ENCODE measurements around the gene SF3A1.

Gene SF3A1

DNA sequence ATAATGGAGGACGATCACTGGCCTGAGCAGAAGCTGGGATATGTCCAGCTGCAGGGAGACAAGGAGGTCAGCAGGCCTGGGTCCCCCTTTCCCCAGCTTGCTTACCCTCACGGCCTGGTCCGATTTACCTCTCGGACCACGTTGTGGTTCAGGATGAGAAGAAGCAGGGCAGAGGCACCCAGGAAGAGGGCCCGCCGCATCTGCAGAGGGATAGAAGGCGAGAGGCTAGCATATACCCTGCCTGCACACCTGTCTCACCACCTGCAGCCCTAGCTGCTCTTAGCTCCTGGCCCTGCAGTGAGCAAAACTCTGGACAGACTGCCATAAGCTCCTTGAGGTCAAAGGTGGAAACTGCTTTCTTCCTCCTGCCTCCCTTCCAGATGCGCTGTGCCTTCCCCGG is 29.2 kb upstream of the SF3A1 start:
- DNase-seq = no peak

DNA sequence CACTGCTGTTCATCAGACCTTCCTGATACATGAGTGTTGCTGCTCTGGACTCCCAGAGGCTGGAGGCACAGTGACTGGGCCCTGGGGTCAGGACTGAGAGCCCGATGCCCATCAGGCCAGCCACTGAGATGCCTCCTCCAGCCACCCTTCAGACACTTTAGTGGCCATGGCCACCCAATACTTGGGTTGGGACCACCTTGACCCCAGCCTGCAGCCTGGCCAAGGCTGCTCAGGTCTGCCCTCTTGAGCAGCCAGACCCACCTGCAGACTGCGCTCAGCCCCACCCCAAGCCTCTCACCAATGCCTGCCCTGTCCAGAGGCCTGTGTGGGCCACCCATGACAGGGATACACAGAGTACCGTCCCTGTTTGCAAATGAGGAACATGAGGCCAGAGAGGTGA is 26.4 kb upstream of the SF3A1 start:
- no peak for DNase-seq

DNA sequence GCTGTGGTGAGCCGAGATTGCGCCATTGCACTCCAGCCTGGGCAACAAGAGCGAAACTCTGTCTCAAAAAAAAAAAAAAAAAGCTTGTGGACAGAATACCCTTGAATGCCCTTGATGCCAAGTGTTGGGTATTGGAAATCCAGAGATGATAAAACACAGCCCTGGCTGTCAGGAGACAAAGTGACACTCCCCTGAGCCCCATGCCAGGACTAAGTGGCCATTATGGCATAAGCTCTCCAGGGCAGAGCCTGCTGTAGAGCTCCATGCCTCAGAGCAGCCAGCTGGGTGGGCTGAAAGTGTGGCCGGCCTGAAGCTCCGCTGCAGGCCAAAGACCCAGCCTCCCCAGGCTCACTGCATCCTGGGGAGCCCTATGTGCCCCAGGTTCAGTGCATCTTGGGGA is 25.6 kb upstream of the SF3A1 start:
- no peak for DNase-seq

DNA sequence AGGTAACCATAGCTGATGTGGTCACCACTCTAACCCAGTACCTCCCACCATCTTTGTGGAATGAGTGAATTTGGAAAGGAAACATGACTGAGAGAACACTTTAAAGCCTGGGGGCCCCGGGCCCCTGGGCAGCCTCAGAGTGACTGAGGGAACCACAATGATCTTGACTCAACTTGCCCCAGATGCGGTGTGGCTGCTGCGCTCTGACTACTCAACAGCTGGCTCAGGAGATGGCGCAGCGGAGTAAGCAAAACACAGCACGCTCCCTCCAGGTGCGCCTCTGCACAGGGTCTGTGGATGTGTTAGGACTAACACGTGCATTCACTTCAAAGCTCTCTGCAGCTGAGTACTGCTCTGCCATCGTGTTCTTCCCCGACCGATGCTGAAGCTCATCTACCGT is 24.6 kb upstream of the SF3A1 start:
- no peak for DNase-seq

DNA sequence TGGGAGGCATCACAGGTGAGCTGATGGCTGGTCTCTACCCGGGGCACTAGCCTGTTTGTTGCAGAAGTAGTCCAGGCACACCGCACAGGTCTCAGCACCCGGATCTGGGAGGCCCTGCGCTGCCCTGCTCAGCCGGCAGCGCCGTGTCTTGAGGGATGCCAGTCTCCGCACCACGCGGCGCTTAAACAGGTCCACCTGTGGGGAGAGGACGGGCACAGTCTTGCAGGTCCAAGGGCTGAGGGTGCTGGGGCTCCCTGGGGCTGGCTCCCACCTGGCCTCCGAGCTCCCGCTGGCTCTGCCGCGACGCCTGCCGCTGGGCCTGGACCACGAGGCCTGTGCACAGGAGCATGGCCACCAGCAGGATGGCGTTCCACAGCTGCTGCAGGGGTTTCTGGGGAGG is 23.3 kb upstream of the SF3A1 start:
- DNase-seq = no peak

DNA sequence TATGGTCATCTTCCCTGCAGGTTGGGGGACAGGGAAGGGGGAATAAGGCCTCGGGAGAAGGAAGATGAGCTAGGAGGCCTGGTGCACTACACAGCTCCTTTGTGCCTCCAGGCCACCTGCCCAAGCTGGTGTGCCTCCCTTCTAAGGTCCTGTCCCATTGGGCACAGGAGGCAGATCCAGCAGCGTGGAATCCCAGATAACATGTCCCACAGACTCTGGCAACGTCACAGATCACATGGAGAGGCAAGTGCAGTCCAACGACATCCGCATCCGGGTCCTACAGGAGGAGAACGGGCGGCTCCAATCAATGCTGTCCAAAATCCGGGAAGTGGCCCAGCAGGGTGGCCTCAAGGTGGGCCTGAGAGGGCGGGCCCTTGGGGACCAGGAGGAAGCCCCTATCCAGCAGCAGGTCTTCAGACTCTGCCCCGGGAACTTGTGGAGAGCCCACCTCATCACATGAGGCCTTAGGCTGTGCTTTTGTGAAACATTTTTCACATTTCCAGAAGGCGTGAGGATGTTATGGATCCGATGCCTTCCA is 18.7 kb upstream of the SF3A1 start:
- no peak for DNase-seq

DNA sequence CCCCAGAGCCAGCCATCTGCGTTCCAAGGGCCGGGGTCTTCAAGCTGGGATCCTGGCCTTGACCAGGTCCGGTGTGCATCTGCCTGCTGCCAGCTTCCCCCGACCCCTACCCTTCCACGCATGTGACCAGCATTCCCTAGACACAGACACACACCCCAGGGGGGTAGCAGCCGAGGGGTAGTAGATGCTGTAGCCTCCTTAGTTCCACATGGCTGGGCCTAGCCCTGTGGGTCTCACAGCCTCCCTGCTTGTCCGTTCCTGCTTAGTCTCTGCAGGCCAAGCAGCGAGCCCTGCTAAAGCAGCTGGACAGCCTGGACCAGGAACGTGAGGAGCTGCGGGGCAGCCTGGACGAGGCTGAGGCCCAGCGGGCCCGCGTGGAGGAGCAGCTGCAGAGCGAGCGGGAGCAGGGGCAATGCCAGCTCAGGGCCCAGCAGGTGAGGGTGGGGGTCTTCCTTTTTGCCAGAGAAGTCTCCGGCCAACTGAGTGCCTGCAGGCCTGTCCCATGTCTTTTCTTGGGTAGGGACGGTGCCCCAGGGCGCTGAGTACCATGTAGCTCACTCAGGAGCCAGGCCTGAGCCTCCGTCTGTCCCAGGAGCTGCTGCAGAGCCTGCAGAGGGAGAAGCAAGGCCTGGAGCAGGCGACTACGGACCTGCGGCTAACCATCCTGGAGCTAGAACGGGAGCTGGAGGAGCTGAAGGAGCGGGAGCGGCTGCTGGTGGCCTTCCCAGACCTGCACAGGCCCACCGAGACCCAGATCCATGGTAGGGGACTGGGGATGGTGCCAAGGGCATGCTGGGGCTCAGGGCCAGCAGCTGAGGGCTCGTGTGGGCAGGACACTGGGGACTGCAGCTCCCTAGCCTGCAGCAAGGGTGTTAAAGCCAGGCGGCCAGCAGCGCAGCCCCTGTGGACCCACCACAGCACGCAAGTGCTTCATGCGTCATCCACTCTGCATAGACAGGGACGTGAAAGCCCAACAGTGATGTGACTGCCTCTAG is 16.9 kb upstream of the SF3A1 start:
- DNase-seq = no peak

DNA sequence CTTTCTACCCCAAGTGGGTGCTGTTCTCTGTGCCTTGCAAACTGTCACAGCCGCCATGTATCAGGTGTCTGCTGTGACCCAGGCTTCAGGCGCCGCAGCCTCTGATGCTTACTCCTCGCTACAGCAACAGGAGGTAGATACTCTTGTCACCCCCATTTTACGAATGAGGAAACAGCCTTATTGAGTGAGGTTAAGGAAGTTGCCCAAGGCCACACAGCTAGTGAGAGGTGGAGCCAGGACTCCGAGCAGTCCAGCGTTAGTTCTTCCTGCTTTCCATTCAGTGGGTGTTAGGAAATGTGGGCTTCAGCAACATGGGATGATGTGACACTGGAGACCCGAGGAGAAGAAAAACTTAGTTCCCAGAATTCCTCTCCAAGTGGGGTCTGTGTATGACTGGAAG is 16.2 kb upstream of the SF3A1 start:
- no peak for DNase-seq

DNA sequence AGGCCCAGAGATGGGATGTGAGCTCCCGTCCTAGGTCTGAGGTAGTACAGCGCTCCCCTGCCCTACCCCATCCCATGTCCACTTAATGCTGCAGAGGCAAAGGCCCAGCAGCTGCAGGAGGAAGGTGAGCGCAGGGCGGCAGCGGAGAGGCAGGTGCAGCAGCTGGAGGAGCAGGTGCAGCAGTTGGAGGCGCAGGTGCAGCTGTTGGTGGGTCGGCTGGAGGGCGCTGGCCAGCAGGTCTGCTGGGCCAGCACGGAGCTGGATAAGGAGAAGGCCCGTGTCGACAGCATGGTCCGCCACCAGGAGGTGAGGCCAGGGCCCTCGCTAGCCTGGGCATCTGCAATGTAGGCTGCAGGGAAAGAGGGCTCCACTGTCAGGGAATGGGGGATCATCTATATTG is 15.3 kb upstream of the SF3A1 start:
- DNase-seq = no peak

DNA sequence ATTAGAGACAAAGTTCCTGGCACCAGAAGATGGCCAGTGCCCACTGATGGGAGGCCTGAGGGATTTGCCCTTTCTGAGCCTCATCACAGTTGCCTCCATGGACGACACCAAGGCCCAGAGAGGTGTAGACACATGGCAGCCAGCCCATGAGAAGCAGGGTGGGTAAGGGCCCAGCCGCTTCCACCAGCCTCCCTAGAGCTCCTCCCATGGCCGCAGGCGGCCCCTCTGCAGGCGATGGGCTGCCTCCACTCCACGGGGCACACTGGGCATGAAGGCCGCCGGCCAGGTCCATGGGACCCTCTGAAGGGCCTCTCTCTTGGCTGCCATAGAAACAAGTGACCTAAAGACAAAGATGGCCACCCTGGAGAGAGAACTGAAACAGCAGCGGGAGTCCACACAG is 14.6 kb upstream of the SF3A1 start:
- no peak for DNase-seq

DNA sequence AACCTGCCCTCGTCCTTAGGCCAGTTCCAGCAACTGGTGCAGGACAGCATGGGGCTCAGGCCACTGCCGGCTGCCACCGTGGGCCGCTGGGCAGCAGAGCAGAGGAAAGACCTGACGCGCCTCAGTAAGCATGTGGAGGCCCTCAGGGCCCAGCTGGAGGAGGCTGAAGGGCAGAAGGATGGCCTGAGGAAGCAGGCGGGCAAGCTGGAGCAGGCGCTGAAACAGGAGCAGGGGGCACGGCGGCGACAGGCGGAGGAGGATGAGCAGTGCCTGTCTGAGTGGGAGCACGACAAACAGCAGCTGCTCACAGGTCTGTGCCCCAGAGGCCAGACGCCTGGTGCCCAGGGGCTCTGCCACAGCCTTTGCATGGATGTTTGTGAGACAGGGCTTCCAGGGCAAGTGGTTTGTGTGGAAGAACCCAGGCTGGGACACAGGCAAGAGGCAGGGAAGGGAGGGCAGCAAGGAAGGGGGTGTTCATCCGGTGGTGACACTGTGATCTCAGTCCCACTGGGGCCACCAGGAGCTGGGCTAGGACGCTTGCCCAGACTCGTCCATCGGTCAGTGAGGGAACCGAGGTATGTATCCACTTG is 14.0 kb upstream of the SF3A1 start:
- DNase-seq = no peak

DNA sequence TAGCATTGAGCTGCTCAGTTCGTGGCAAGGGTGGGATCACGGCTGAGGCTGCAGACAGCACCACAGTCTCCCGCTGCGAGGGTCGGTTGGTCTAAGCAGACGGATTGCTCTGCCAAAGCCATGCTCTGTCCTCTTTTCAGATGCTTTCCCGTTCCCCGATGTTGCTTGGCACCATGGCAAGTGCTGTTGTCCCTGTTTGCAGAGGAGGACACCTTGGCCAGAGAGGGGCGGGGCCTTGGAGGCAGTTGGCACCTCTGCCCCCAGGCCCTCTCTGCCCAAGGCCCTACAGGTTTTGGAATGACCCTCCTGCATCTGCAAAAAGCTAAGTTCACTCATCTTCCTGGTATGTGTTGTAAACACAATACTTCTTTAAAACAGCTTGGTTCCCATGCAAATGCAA is 11.7 kb upstream of the SF3A1 start:
- DNase-seq = no peak

DNA sequence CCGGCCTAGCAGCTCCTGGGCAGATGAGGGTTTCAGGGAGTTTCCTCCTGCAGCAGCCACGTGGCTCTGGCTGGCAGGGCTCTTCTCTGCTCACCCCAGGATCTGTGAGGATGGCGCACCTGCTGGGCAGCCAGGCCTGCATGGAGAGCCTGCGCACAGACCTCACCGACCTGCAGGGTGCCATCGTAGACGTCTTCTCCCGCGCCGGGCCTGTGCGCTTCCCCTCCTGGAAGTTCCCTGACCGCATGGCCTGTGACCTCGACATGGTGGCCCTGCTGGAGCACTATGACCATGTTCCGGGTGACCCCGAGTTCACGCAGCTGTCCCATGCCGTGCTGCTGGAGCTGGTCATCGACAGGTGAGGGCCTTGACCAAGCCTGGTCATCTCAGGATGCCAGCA is 9.2 kb upstream of the SF3A1 start:
- DNase-seq = no peak

DNA sequence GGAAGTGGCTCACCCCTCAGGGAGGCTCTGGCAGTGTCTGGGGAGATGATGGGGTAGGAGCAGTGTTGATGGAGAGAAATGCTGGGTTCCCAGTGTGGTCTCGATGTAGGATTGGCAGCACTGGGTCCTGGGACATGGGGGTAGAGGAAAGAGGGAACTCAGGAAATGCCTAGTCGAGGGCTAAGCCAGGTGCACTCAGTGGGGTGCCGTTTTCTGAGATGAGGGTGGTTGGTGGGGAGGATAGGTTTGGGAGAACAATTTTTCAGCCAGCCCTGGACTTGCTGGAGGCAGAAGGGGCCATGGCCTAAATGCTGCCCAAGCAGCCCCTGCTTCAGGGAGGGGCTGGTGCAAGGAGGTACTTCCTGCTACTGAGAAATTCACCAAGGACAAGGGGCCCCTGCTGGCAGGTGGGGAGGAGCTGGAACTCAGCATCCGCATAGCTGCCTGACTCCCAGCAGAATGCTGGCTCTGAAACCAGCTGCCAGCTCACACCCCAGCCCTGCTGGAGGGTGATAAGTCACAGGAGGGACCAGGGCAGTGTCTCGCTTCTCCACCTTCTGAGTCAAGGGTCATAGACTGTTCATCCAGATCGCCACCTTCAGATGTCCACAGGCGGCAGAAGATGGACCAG is 6.1 kb upstream of the SF3A1 start:
- DNase-seq = no peak

DNA sequence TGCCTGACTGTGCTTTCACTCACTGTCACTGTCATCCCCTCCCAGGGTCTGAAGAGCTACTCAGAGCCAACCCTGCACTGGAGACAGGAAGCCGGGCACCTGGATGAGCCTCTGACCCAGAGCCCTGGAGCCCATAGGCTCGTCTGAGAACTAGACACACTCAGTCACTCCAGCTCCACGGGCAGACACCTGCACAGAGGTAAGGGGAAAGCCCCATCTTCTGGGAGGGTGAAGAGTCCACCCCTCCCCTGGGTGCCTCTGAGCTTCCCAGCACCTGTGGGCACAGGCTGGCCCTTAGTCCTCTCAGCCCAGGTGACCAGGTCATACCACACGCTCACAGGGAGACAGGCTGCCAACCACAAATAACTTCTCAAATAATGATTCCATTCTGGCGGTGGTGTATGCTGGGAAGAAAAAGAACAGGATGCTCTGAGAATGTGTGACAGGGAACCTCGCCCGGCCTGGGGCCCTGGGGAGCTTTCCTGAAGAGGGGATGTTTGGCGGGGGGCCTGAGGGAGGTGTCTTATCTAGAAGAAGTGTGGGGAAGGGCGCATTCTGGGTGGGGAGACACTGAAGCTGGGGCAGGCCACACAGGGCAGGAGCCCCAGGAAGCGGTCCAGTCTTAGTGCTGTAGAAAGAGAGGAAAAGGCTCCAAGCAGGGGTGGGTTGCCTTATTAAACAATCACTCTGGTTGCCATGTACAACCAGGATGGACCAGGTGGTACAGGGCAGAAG is 5.4 kb upstream of the SF3A1 start:
- DNase-seq = no peak

DNA sequence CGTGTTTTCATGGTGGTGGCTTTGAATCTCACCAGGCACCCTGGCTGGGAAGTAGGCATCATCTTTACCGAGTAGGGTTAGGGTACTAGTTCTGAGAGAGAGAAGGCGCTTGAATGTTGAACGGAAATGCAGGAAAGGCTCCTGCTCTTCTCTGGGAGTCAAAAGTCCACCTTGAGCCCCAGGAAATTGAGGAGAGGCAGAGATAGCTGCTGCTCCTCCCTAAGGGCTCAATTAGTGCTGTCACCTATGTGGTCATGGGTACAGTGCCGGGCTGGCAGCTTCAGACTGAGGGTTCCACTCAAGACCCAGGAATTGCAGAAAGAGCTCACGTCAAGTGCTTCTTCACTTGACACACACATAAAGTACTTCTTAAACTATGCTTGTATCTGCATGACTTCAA is 1.8 kb upstream of the SF3A1 start:
- no peak for DNase-seq

DNA sequence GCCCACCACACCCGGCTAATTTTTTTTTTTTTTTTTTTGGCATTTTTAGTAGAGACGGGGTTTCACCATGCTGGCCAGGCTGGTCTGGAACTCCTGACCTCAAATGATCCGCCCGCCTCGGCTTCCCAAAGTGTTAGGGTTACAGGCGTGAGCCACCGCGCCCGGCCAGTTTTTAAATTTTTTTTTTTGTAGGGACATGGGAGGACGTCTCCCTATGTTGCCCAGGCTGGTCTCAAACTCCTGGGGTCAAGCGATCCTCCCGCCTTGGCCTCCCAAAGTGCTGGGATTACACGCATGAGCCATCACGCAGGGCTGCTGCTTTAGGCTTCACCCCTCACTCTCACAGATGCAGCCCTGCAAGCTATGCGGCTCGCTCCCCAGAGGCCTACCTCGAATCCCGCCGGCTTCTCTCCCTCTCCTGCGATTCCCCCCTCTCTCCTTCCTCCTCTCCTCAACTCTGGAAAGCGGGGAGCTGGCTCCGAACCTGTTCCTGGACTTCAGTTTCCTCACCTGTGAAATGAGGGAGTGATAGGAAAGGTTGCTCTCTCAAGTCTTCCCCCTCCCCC is 1.0 kb upstream of the SF3A1 start:
- DNase-seq = no peak

DNA sequence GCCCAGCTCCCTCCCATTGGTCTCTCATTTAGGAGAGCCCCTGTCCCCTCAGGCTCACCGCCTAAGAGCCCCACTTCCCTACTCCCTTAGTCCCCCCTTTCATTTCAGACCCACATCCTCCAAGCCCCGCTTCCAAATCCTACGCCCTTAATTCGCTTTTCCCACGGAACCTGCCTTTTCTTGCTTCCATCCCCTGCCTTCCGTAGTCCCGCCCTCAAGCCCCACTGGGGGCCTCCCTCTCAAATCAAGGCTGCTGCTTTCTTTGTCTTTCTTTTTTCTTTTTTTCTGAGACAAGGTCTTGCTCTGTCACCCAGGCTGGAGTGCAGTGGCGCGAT is 509 bp upstream of the SF3A1 start:
- DNase-seq = no peak

DNA sequence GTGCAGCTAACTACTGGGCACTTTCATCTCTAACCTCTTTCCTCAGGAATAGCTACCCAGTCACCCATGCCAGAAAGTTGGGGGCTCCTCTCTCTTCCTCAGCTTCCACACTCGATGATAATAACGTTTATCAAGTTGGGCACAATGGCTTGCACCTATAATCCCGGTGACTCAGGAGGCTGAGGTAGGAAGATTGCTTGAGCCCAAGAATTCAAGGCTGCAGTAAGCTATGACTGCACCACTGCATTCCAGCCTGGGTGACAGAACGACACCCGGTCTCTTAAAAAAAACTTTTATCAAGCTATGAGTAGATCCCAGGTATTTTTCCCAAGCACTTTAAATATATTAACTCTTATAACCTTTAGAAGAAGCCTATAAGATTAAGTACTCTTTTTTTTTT is 2.0 kb downstream of the SF3A1 start:
- no peak for DNase-seq

DNA sequence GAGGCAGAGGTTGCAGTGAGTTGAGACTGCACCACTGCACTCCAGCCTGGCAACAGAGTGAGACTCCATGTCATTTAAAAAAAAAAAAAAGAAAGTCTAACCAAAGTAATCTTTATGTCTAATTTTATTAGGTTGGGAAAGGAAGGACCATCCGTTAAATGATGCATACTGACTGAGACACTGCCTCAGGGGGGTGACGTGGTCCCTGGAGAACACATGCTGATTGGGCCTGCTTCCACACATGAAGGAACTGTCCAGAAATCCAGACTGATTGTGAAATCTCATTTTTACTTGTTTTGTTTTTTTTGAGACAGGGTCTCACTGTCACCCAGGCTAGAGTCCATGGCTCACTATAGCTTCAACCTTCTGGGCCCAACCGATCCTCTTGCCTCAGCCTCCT is 5.5 kb downstream of the SF3A1 start:
- no peak for DNase-seq

DNA sequence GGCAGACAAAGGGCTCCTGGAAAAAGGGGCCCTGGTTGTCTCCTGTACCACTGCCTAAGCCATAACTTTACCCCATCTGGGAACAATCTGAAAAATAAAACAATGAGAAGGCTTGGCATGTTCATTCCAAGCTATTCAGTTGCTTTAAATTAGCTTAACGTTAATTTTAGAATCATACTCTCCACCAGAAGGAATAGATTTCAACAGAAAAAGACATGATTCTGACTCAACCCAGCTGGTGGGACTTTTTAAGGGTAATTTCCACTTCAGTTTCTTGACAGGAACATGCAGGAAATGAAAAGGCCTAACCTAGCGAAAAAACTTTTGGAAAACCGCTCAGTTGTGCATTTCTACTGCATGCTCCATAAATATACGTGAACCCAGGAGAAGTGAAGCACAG is 7.9 kb downstream of the SF3A1 start:
- no peak for DNase-seq

DNA sequence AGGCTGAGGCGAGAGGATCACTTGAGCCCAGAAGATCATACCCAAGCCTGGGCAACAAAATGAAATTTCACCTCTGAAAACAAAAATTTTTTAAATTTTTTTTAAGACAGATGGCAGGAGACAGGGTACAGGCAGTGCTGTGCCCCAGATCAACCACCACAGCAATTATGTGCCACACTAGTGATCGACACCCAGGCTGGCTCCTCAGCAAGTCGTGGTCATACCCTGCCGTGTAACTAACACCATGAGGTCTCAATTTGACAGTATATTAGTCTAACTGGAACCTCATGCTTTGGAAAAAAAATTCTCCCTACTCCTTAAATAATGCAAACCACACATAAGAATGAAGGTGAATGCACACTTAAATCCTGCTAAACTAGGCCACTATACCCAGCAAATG is 8.3 kb downstream of the SF3A1 start:
- no peak for DNase-seq
